HG02884 (cell line): ENCODE results near the gene CACNA1E.

ENCODE experiments used
- ATAC-seq: cut with Tn5 transposase; IDR thresholded peaks from one replicate; pipeline ENCODE4 v1.9.1; 2021; ENCODE audit warnings: mild to moderate bottlenecking, moderate library complexity; ENCODE audit not compliant: unreplicated experiment

The CACNA1E gene

GRCh38 chr1:181626279-181626938 is 143.1 kb downstream of the CACNA1E start:
- ATAC-seq, result no peak

- no peak for ATAC-seq
Measured at GRCh38 chr1:181630398-181630797, 147.1 kb downstream of the CACNA1E start.

DNA sequence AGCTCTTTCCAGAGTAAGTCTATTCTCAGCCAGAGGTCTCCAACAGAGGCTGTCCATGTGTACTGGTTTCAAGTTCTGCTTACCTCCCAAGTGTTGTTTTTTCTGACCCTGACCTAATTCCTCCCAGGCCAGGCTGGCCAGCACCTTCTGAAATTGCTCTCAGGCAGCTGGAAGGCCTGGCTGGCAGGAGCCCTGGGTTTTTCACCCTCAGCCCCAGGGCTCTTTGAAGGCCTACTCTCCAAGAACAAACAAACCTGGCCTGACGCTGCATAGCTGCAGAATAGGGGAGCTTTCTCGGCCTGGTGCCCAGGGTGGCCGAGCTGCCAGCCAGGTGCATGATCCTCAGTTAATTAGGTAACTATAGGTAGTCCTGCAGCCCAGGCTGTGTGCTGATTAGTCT is 147.5 kb downstream of the CACNA1E start:
- ATAC-seq, result no peak

DNA sequence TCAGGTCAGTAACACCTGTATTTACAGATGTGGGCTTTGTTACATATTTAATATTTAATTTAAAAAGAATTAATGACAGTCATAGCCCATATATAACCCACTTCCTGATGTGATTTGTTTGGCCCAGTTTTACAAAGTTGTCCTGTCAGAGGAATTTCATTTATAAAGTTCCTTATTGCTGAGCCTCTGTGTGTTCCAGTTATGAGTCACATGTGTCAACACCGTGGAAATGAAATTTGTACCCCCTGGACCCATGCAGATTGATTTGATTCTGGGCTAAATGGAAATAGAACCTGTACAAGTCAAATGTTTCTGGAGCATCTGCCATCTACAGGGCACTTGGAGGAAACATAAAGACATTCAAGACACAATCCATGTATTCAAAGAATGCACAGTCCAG is 149.2 kb downstream of the CACNA1E start:
- no peak for ATAC-seq

GRCh38 chr1:181632960-181633359 is 149.6 kb downstream of the CACNA1E start:
- ATAC-seq, result no peak

GRCh38 chr1:181635110-181635509 is 151.8 kb downstream of the CACNA1E start:
- no peak for ATAC-seq

DNA sequence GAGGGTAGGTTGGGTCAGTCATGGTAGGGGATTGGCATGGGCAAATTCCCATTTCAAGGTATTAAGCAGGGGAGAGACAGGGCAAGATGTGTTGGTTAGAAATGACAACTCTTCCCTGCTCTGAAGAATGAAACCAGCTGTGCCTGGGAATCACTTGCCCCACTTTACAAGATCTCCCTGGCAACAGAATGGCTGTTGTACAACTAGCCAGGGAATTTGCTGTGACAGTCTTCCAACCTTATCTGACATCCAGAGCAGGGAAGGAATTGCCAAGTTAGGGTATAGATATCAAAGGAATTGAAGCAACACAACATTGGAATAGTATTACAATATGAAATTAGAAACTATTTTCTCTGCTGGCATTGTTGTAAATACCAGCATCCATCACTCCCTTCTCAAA is 154.7 kb downstream of the CACNA1E start:
- ATAC-seq, result no peak

GRCh38 chr1:181640956-181641355 is 157.6 kb downstream of the CACNA1E start:
- no peak for ATAC-seq

DNA sequence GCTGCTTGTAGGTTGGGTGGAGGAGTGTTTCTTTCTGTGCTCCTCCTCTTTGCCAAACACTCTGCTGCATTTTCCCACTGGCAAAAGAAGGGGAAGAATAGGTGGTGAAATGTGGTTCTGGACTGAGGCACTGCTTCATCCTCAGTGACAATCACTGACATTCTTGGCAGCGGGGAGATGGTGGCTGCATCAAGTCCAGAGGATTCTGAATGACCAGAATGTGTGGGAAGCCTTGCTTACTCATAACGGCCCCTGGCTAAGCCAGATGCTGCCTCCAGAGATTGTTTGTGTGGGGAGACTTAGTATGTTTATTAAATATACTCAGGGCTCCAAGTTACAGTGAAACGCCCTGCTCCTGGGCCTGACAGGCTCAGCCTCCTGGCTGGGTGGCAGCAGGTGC is 160.3 kb downstream of the CACNA1E start:
- ATAC-seq, result no peak

DNA sequence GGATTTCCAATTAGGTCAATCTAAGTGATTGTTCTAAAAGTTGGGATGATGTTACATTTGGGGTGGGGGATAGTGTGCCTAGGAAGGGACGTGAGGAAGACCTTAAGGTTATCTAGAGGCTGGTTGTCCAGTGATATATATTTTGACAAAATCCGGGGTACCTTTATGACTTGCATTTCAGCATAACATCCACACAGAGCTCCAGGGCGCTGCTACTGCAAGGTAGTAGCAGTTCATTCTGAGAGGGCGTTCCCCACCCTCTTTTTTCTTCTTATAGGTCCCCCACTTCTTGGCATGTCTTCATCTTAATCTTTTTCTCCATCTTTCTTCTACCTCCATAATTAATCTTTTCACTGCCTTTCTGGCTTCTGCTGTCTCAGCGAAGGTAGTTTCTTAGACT is 161.9 kb downstream of the CACNA1E start:
- ATAC-seq, result no peak

DNA sequence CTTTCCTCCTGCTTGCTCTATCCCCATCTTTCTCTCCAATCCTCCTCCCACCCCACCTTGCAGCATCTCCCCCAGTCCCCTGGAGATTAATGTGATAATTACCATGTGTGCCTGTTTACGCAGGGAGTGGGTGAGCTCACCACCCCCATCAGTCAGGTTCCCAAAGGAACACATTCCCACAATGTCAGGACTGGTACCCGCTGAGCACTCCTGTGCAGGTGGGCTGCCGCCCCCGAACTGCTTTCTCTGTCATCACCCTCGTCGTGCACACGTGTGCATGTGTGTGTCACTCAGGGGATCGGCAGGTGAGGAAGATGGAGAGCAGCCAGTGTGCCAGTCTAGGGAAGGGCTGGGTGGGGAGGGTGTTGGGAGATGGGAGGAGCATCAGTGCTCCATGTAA is 163.4 kb downstream of the CACNA1E start:
- no peak for ATAC-seq

- no peak for ATAC-seq
Measured at GRCh38 chr1:181647314-181648035, 164.2 kb downstream of the CACNA1E start.

GRCh38 chr1:181651276-181651675 is 168.0 kb downstream of the CACNA1E start:
- no peak for ATAC-seq

GRCh38 chr1:181655756-181656155 is 172.4 kb downstream of the CACNA1E start:
- ATAC-seq, result no peak

- no peak for ATAC-seq
Measured at GRCh38 chr1:181656491-181656890, 173.2 kb downstream of the CACNA1E start.

DNA sequence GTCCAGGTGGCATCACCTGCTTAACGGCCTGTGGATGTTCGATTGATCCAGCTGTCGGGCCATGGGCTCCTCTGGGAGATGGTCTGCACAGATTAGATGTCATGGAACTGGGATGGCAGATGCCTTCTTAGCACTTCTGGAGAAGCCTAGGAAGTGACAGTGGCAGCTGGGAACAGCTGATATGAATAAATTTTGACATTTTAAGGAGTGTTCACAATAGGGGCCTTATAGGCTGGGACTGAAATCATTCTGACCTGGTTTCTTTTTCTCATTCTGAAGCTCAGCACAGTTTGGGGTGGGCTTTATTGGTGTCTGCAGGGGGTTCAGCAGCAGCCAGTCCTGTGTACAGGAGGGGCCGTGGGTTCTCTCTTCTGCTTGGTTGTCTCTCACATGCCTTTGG is 175.3 kb downstream of the CACNA1E start:
- ATAC-seq, result no peak

DNA sequence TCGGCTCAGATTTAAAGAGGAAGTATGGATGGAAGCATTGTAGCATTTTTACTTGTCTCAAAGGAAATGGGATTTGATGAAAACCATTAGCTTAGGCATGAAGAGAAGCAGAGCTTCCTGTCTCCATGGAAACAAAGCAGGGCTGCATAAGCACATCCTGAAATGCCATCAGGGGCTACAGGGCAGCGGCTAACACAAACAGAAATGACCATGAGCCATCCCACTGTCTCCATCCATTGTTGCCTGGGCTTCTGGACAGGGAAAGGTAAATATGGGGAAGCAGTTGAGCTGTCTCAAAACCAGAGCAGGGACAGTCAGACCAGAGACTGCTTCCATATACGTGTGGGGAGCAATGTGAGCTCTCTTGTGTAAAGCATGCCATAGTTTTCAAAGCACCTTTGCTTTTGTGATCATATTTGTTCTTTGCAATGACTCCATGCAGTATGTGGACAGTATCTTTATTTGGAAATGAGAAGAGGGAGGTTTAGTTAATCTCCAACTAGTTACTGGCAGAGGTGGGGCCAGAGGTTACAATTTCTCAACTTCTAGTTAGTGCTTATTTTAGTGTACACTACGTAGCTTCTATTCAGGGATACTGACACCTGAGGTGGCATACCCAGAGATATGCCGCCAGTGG is 176.1 kb downstream of the CACNA1E start:
- ATAC-seq, result no peak

DNA sequence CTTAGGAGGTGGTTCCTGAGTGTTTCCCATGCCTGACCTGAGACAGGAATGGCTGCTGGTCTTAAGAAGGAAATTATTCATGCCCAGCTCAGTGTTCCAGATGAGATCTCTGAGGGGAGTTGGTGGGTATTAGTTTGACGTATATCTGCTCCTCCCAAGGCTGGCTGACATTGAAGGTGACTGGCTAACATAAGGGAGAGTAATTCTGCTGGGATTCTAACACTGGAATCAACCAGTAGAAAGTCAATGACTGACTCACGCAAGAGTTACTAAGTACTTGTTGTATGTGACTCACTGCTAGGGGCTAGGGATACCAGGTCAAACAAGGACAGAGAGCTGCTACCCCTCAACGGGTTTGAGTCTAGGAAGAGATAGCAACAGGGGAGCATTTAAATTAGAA is 177.3 kb downstream of the CACNA1E start:
- no peak for ATAC-seq

GRCh38 chr1:181661569-181661968 is 178.3 kb downstream of the CACNA1E start:
- ATAC-seq, result no peak

GRCh38 chr1:181662606-181663005 is 179.3 kb downstream of the CACNA1E start:
- no peak for ATAC-seq

DNA sequence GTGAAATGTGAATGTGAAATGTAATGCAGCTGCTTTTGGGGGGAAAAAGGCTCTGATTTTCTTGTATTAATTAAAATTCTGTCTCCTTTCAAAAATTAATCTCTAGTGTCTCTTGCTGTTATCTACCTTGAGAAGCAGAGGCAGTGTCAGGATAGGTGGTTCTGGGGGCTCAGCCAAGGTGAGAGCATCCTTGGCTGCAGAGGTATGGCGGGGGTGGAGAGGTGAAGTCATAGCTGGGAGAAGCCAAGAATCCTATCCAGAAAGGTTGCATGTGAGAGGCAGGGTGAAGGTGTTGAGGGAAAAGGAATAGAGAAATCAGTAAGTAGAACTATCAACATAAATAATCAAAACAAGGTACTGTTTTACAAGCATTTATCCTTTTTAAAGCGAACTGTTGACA is 181.2 kb downstream of the CACNA1E start:
- no peak for ATAC-seq

GRCh38 chr1:181669246-181669645 is 185.9 kb downstream of the CACNA1E start:
- no peak for ATAC-seq
